ENCODE results near the gene GPR37L1.
"Not testable (repeated sequence)": the region's sequence is repeated elsewhere in the genome, so short reads cannot be mapped to it uniquely, and the experiment has no call there.

Gene GPR37L1

GRCh38 chr1:202162418-202163280 is 39.9 kb downstream of the GPR37L1 start:
- no peak for TF ChIP-seq CTCF (IDR thresholded peaks at IDR 0.05; ENCODE audit: extremely low read depth, insufficient read depth, missing control alignments)
- in situ Hi-C loops (cut with MboI; ENCODE audit: low pct_unique_long_range_greater_than_20kb, low sequenced_read_pairs, unreplicated experiment) = no loop called here
- DNase-seq (ENCODE audit: low spot score) = no peak

- no peak for TF ChIP-seq CTCF (IDR thresholded peaks at IDR 0.05; ENCODE audit: extremely low read depth, insufficient read depth, missing control alignments)
- DNase-seq (ENCODE audit: low spot score) = no peak
- in situ Hi-C loops (cut with MboI; ENCODE audit: low pct_unique_long_range_greater_than_20kb, low sequenced_read_pairs, unreplicated experiment) = no loop called here
Measured at GRCh38 chr1:202163281-202164270, 40.9 kb downstream of the GPR37L1 start.

- in situ Hi-C loops (cut with MboI; ENCODE audit: low pct_unique_long_range_greater_than_20kb, low sequenced_read_pairs, unreplicated experiment) = no loop called here
- DNase-seq (ENCODE audit: low spot score) = peak; percentile 87
Measured at GRCh38 chr1:202164271-202165037, 41.7 kb downstream of the GPR37L1 start.

GRCh38 chr1:202165267-202165941 is 42.7 kb downstream of the GPR37L1 start:
- no peak for DNase-seq (ENCODE audit: low spot score)
- in situ Hi-C loops (cut with MboI; ENCODE audit: low pct_unique_long_range_greater_than_20kb, low sequenced_read_pairs, unreplicated experiment) = no loop called here
- TF ChIP-seq CTCF (IDR thresholded peaks at IDR 0.05; ENCODE audit: extremely low read depth, insufficient read depth, missing control alignments) = no peak

More at GRCh38 chr1:202164271-202165037, 41.7 kb downstream of the GPR37L1 start:
- TF ChIP-seq CTCF (IDR thresholded peaks at IDR 0.05; ENCODE audit: extremely low read depth, insufficient read depth, missing control alignments) = no peak

GRCh38 chr1:202165942-202166843 is 43.5 kb downstream of the GPR37L1 start:
- in situ Hi-C loops (cut with MboI; ENCODE audit: low pct_unique_long_range_greater_than_20kb, low sequenced_read_pairs, unreplicated experiment) = no loop called here
- no peak for DNase-seq (ENCODE audit: low spot score)
- TF ChIP-seq CTCF (IDR thresholded peaks at IDR 0.05; ENCODE audit: extremely low read depth, insufficient read depth, missing control alignments) = no peak

GRCh38 chr1:202167054-202167453 is 44.3 kb downstream of the GPR37L1 start:
- in situ Hi-C loops (cut with MboI; ENCODE audit: low pct_unique_long_range_greater_than_20kb, low sequenced_read_pairs, unreplicated experiment) = not testable (repeated sequence)

More at GRCh38 chr1:202167054-202167453, 44.3 kb downstream of the GPR37L1 start:
- not testable (repeated sequence) for DNase-seq (ENCODE audit: low spot score)
